HepG2 (cell line): Measurements from ENCODE around the gene ATP6V1C2. TPM values are rescaled to one million over a fixed set of nuclear protein-coding genes. Genes with fewer than 3 reads are reported as not detected.

Experiments
- ATAC-seq: fragments of 200-7000 bp; cut with Tn5 transposase; 3 replicates; pipeline ENCODE4 v1.9.1; 2020; ENCODE audit warnings: mild to moderate bottlenecking, moderate library complexity
- BruUV-seq: library from RNA; stranded (reverse); fragments of 400-500 nt; replicated peaks from 2 replicates; lab custom pipeline; 2021; lab: Mats Ljungman, UMichigan
- CTCF ChIA-PET: fragments of 300-600 bp; formaldehyde crosslinking; extraction: SDS; loops from one replicate; lab custom pipeline; 2021; ENCODE audit warnings: low total read pairs, inconsistent platforms, low intra/inter-chr PET ratio; lab: Yijun Ruan, JAX
- POLR2A ChIA-PET: fragments of 350-600 bp; sonication (Branson Sonifier 250); formaldehyde crosslinking; loops from one replicate; lab custom pipeline; 2020; ENCODE audit warnings: antibody characterized with exemption, inconsistent platforms; lab: Yijun Ruan, JAX
- DNase-seq: peaks from one replicate; pipeline ENCODE4 v3.0.0-alpha.2; 2015; ENCODE audit warnings: low spot score
- FAIRE-seq: peaks from 3 replicates; lab custom pipeline; 2011; peaks lifted over from hg19 to GRCh38; lab: Jason Lieb, UNC
- H2AFZ ChIP-seq: one replicate; pipeline ENCODE4 v1.6.1; 2011; ENCODE audit warnings: low read length, inconsistent platforms
- H3K27ac ChIP-seq: fragments of 300-600 bp; 3 replicates; pipeline ENCODE4 v1.8.0; 2011; ENCODE audit warnings: mixed run types, mild to moderate bottlenecking, mixed read lengths, low read length, inconsistent platforms; ENCODE audit not compliant: insufficient read depth; ENCODE audit errors: extremely low read length
- H3K27me3 ChIP-seq, 2 experiments: fragments of 200-600 bp in 1 of 2; 2 replicates in 1 of 2; 3 replicates in 1 of 2; pipeline versions ENCODE4 v1.6.0 to v1.8.0; 2011; ENCODE audit warnings: low read length in 2 of 2, mild to moderate bottlenecking in 2 of 2, moderate library complexity in 2 of 2, inconsistent platforms in 1 of 2; ENCODE audit not compliant: insufficient read depth in 2 of 2, control insufficient read depth in 1 of 2
- H3K36me3 ChIP-seq, 2 experiments: fragments of 200-600 bp in 1 of 2; replicated peaks in 1 of 2; 2 replicates in 1 of 2; 3 replicates in 1 of 2; pipeline versions ENCODE4 v1.5.1 to v1.8.0; 2011; ENCODE audit warnings: low read length in 2 of 2, inconsistent platforms in 1 of 2; ENCODE audit not compliant: insufficient read depth in 2 of 2, control insufficient read depth in 1 of 2
- H3K4me1 ChIP-seq: 2 replicates; pipeline ENCODE4 v1.5.1; 2012; ENCODE audit warnings: low read length, inconsistent platforms; ENCODE audit not compliant: insufficient read depth
- H3K4me2 ChIP-seq: 2 replicates; pipeline ENCODE4 v1.6.0; 2011; ENCODE audit warnings: low read depth, low read length, inconsistent platforms
- H3K4me3 ChIP-seq, 3 experiments: fragments of 200-600 bp in 1 of 3; sonication (generic), shearing (Covaris generic) in 1 of 3; replicated peaks in 1 of 3; 2 replicates each; pipeline ENCODE4 v1.5.1; 2011 to 2016; ENCODE audit warnings: low read length in 3 of 3, inconsistent platforms in 2 of 3, low read depth in 2 of 3, mild to moderate bottlenecking in 2 of 3, control low read depth in 1 of 3, mixed read lengths in 1 of 3; ENCODE audit not compliant: insufficient read depth in 1 of 3
- H3K79me2 ChIP-seq: one replicate; pipeline ENCODE4 v1.6.1; 2011; ENCODE audit warnings: low read length, inconsistent platforms; ENCODE audit not compliant: insufficient read depth
- H3K9ac ChIP-seq: 2 replicates; pipeline ENCODE4 v1.6.0; 2011; ENCODE audit warnings: mild to moderate bottlenecking, low read depth, low read length, inconsistent platforms; ENCODE audit not compliant: insufficient read depth
- H3K9me3 ChIP-seq: 2 replicates; pipeline ENCODE4 v1.5.1; 2012; ENCODE audit warnings: mild to moderate bottlenecking, low read length
- H4K20me1 ChIP-seq: 2 replicates; pipeline ENCODE4 v1.6.0; 2011; ENCODE audit warnings: inconsistent platforms, mild to moderate bottlenecking, low read length, moderate library complexity; ENCODE audit not compliant: insufficient read depth
- CEBPG ChIP-seq: IDR thresholded peaks from 2 replicates; pipeline ENCODE4 v1.6.1; 2016
- ESRRA ChIP-seq: sonication (generic); formaldehyde crosslinking; IDR thresholded peaks from 2 replicates; pipeline ENCODE4 v1.5.1; 2020; ENCODE audit warnings: mild to moderate bottlenecking, low read depth, missing genetic modification reagents
- ETV5 ChIP-seq: IDR thresholded peaks from 2 replicates; pipeline ENCODE4 v1.6.1; 2018; ENCODE audit warnings: missing biosample characterization, missing genetic modification reagents, inconsistent platforms, borderline replicate concordance
- FIP1L1 ChIP-seq: fragments of 200-400 bp; formaldehyde crosslinking; IDR thresholded peaks from 2 replicates; pipeline ENCODE4 v1.6.1; 2018; ENCODE audit warnings: low read depth, mild to moderate bottlenecking, low read length, moderate library complexity, borderline replicate concordance; ENCODE audit not compliant: insufficient read depth
- TMF1 ChIP-seq: sonication (generic); formaldehyde crosslinking; IDR thresholded peaks from 2 replicates; pipeline ENCODE4 v1.8.1; 2022; ENCODE audit warnings: low read depth, missing genetic modification reagents
- ZNF17 ChIP-seq: sonication (generic); formaldehyde crosslinking; IDR thresholded peaks from 2 replicates; pipeline ENCODE4 v1.5.0; 2020; ENCODE audit warnings: mild to moderate bottlenecking, missing genetic modification reagents
- ZNF24 ChIP-seq: fragments of 450-650 bp; IDR thresholded peaks from 2 replicates; pipeline ENCODE4 v1.6.1; 2017; ENCODE audit warnings: antibody characterized with exemption, mild to moderate bottlenecking
- WGBS: methylation state at CpG from one replicate; pipeline ENCODE4 v1.1.6; 2017; ENCODE audit warnings: low lambda C conversion rate; 5-methylcytosine and 5-hydroxymethylcytosine counted together
- in situ Hi-C: cut with HindIII; loops from 2 replicates; pipeline ENCODE4 v1.10.0; 2017; ENCODE audit warnings: low pct_unique_long_range_greater_than_20kb; ENCODE audit not compliant: extremely low pct_ligation_motif_present
- intact Hi-C: fragments of 100-400 bp; cut with micrococcal nuclease; formaldehyde crosslinking; loops from one replicate; pipeline ENCODE4 v1.10.0; 2022; ENCODE audit not compliant: unreplicated experiment
- polyA plus RNA-seq, 8 experiments: library from polyadenylated mRNA; depleted of rRNA in 3 of 8; stranded (reverse) in 7 of 8; unstranded in 1 of 8; fragments of >200 nt; fragmentation: Illumina TruSeq in 4 of 8; extraction: Trizol in 4 of 8; gene quantifications; 2 replicates each; pipeline versions ENCODE4 v1.2.1 to v1.2.3, GENCODE V29; 2011 to 2016; ENCODE audit warnings: low read depth in 4 of 8, missing spikeins in 1 of 8, mixed read lengths in 1 of 8; ENCODE audit not compliant: insufficient read depth in 1 of 8
- total RNA-seq, 5 experiments: library from RNA; depleted of rRNA; stranded (reverse); fragments of >200 nt; fragmentation: Illumina TruSeq; extraction: Trizol; gene quantifications; 2 replicates each; pipeline ENCODE4 v1.2.3, GENCODE V29; 2016; ENCODE audit warnings: low read depth in 1 of 5
- TF ChIP-seq, protein P1 (sequence below): sonication (generic); formaldehyde crosslinking; IDR thresholded peaks from 2 replicates; pipeline ENCODE4 v1.5.0; 2020; ENCODE audit warnings: missing genetic modification reagents
- TF ChIP-seq, protein P2 (sequence below): sonication (generic); formaldehyde crosslinking; IDR thresholded peaks from 2 replicates; pipeline ENCODE4 v1.4.0; 2020; ENCODE audit warnings: missing genetic modification reagents

Gene ATP6V1C2
- total and polyA plus RNA-seq, 2 of the 13 experiments (the other 11 are each of a cell fraction or from before 2014, with no cell fraction given), result 0.04 to 0.29 TPM

DNA sequence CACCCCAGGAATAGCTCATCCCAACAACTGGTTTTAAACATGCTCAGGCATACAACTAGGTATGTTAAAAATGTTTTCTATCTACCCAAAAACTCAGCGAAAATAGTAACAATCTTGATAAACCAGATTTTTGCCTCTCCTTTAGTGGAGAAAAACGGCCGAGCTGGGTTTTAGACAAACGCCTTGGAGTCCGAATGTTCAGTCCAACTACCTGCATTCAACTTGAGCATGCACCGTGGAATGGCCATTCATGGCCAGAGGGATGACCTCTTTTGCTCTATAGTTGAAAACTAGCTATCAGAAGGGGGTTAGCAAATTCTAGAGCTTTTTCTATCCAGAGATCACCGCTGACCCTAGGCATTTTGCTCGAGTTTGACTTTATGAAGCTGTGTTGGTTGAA is 60.3 kb downstream of the ATP6V1C2 start:
- peaks cover 2% of the 10 kb centered on the region for H3K79me2 ChIP-seq
- no peak for ATAC-seq
- ChIA-PET CTCF (no interaction called here), POLR2A (no interaction called here)
- BruUV-seq, result no TSS peak
- H3K36me3 ChIP-seq, result peaks cover 36 to 73% of the 10 kb centered on the region in 2 experiments
- H3K9ac ChIP-seq, result no peak overlapping the region
- no peak overlapping the region for H3K27ac ChIP-seq
- no peak for FAIRE-seq
- DNase-seq, result no peak
- H3K4me2 ChIP-seq, result no peak overlapping the region
- H2AFZ ChIP-seq, result no peak overlapping the region
- no peak overlapping the region for H3K4me3 ChIP-seq
- H3K4me1 ChIP-seq, result peaks cover 20% of the 10 kb centered on the region
- H3K27me3 ChIP-seq, result no peaks in the 10 kb centered on the region
- in situ Hi-C loops, result no loop called here
- H4K20me1 ChIP-seq, result peaks cover 11% of the 10 kb centered on the region
- no peaks in the 10 kb centered on the region for H3K9me3 ChIP-seq
- intact Hi-C loops, result no loop called here
- WGBS, result over 99% methylated on average over 8 of the region's 8 CpGs
- TF ChIP-seq CEBPG (CRISPR knock-in tag) (no peak), ETV5 (CRISPR knock-in tag) (no peak), FIP1L1 (no peak), ZNF17 (CRISPR knock-in tag) (no peak), TMF1 (CRISPR knock-in tag) (no peak), ZNF24 (no peak), ESRRA (CRISPR knock-in tag) (no peak)
- TF ChIP-seq, protein P1, sequence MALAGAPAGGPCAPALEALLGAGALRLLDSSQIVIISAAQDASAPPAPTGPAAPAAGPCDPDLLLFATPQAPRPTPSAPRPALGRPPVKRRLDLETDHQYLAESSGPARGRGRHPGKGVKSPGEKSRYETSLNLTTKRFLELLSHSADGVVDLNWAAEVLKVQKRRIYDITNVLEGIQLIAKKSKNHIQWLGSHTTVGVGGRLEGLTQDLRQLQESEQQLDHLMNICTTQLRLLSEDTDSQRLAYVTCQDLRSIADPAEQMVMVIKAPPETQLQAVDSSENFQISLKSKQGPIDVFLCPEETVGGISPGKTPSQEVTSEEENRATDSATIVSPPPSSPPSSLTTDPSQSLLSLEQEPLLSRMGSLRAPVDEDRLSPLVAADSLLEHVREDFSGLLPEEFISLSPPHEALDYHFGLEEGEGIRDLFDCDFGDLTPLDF (CRISPR knock-in tag), result no peak
- TF ChIP-seq, protein P2, sequence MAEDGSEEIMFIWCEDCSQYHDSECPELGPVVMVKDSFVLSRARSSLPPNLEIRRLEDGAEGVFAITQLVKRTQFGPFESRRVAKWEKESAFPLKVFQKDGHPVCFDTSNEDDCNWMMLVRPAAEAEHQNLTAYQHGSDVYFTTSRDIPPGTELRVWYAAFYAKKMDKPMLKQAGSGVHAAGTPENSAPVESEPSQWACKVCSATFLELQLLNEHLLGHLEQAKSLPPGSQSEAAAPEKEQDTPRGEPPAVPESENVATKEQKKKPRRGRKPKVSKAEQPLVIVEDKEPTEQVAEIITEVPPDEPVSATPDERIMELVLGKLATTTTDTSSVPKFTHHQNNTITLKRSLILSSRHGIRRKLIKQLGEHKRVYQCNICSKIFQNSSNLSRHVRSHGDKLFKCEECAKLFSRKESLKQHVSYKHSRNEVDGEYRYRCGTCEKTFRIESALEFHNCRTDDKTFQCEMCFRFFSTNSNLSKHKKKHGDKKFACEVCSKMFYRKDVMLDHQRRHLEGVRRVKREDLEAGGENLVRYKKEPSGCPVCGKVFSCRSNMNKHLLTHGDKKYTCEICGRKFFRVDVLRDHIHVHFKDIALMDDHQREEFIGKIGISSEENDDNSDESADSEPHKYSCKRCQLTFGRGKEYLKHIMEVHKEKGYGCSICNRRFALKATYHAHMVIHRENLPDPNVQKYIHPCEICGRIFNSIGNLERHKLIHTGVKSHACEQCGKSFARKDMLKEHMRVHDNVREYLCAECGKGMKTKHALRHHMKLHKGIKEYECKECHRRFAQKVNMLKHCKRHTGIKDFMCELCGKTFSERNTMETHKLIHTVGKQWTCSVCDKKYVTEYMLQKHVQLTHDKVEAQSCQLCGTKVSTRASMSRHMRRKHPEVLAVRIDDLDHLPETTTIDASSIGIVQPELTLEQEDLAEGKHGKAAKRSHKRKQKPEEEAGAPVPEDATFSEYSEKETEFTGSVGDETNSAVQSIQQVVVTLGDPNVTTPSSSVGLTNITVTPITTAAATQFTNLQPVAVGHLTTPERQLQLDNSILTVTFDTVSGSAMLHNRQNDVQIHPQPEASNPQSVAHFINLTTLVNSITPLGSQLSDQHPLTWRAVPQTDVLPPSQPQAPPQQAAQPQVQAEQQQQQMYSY (CRISPR knock-in tag), result no peak
- TF ChIP-seq, all 625 proteins: peak for 0
